Caki2 (cell line): Measurements from ENCODE around the gene PLLP. TPM values are rescaled to one million over a fixed set of nuclear protein-coding genes. Genes with fewer than 3 reads are reported as not detected.

ENCODE experiments used
- DNase-seq: peaks from one replicate; pipeline ENCODE4 v3.0.0-alpha.2; 2015; ENCODE audit warnings: low read depth
- in situ Hi-C: cut with HindIII; loops from 2 replicates; pipeline ENCODE4 v1.10.0; 2016; ENCODE audit warnings: low sequenced_read_pairs, low pct_unique_long_range_greater_than_20kb, mixed read lengths
- total RNA-seq: library from RNA; depleted of rRNA; stranded (reverse); fragments of >200 nt; shearing (Covaris generic); gene quantifications from 2 replicates; pipeline ENCODE4 v1.2.3, GENCODE V29; 2014; ENCODE audit warnings: low replicate concordance

Gene PLLP
- total RNA-seq, 1 experiment from 2014 or later: 17.0 TPM

DNA sequence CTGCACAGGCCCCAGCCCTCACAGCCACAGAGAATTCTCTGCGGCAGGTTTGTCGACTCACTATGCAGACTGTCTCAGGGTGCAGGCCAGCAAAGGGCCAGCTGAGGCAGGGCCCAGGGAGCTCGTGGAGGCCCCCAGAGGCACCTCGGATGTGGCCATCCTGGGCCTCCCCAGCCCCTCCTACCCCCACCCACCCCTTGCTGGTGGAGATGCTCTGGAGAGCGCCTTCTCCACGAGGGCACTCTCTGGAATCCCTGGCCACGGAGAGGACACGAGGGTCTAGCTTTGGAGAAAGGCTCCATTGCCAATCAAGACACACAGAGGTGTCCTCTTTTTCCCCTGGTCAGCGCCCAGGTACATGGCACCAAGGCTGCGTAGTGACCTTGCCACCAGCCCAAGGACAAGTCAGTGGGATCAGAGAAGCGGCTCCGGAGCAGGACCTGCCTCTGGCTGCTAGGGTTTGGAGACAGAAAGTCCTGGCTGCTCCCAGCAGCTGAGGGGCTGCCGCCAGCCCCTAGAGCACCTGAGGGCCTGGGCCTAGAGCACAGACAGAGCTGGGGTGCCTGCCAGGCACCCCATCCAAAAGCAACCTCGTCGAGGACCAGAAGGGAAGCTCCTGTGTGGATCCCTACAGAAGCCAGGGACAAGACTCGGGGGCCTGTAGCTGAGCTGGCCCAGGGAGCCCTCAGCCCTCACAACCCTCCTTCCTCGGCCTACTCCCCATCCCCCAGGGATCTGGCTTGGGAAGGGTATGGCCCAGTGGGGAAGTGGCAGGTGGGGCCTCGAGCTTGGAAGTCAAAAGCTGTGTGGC is 20.7 kb downstream of the PLLP start:
- in situ Hi-C loops: no loop called here
- no peak for DNase-seq

DNA sequence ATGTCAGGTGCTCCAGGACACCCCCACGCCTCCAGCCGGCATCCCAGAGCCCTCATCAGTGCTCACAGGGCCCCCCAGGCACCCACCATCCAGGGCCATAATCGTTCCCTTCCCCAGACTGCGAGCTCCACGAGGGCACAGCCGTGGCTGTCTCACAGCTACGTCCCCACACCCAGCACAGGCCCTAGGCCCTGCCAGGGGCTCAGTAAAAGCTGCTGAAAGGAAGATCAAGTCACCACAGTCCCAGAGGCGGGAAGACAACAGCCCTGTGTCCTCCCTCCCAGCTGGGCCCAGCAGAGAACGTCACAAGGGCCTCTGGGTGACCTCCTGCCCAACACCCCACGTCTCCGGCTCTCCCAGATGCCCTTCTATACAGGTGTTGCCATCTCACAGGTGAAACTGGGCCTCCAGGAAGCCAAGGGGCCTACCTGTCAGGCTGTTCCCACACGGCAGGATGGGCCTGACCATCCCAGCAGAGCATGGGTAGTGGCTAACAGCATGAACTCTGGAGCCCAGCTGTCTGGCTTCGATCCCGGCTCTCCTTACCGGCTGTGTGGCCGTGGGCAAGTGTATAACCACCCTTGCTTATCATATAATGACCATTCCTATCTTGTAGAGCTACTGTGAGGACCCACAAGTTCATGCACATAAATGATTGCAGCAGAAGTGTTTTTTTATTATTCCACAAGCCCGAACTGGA is 21.5 kb downstream of the PLLP start:
- in situ Hi-C loops: no loop called here
- DNase-seq: no peak

DNA sequence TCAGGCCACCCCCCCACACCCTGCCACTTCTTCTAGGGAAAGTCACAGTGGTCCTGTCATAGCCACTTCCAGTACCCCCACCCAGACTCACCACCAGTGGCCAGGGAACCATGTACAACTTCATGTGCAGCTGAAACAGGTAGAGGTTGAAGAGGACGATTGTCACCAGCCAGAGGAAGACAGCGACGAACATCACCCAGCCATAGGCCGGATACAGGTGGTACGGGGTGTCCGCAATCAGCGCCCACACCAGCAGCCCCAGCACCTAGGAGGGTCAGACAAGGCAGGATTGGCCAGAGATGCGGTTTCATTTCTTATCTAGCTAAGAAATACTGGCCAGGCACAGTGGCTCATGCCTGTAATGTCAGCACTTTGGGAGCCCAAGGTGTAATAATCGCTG is 22.7 kb downstream of the PLLP start:
- in situ Hi-C loops: no loop called here
- DNase-seq: no peak

DNA sequence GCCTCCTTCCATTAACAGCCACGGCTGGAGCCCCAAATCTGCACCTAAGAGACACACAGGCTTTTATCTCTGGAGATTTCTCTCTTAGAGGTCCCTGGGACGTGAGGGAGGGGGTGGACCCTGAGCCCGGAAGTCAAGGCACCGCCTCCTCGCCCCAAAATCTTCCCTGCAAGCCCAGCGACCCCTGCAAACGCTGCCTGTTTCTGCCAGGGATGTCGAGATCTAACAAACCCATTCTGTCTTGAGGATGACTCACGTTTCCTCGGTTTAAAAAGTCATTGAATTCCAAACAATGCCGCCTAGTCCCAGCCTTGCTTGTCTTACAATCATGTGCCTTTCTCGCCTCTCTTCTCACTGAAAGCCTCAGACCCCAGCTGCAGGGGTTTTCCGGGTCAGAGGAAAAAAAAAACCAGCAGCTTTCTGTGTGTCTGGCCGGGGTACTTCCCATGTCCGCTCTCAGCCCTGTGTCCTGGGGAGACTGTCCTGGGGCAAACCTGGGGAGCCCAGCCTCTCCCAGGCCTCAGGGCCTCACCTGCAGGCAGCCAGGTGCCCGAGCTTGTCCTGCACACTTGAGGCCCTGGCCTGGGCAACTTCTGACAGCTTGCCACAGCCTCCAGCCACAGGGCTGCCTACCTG is 24.1 kb downstream of the PLLP start:
- peak; percentile 57 for DNase-seq

GRCh38 chr16:57258910-57259475 is 25.5 kb downstream of the PLLP start:
- in situ Hi-C loops: no loop called here
- no peak for DNase-seq

More for the DNA sequence above, 24.1 kb downstream of the PLLP start:
- in situ Hi-C loops: no loop called here

DNA sequence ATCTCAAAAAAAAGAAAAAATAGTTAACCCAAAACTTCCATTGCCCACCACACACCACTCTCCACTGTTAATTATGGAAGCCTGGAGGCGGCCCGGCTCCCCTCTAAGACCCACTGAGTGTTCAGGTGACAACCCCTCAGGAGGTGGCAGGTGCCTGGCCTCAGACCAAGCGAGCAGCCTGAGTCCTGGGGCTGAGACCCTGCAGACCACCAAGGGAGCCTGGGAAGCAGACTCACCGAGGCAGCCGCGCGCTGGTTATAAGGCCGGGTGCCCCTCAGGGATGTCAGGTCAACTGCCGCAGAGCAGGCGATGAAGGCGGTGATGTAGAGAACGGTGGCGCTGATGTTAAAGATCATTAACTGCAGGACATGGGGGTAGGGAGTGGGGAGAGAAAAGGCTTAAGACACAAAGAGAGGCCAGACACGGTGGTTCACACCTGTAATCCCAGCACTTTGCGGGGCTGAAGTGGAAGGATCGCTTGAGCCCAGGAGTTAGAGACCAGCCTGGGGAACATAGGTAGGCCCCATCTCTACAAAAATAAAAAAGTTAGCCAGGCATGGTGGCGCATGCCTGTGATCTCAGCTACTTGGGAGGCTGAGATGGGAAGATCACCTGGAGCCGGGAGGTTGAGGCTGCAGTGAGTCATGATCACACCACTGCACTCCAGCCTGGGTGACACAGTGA is 26.1 kb downstream of the PLLP start:
- in situ Hi-C loops: no loop called here
- no peak for DNase-seq

DNA sequence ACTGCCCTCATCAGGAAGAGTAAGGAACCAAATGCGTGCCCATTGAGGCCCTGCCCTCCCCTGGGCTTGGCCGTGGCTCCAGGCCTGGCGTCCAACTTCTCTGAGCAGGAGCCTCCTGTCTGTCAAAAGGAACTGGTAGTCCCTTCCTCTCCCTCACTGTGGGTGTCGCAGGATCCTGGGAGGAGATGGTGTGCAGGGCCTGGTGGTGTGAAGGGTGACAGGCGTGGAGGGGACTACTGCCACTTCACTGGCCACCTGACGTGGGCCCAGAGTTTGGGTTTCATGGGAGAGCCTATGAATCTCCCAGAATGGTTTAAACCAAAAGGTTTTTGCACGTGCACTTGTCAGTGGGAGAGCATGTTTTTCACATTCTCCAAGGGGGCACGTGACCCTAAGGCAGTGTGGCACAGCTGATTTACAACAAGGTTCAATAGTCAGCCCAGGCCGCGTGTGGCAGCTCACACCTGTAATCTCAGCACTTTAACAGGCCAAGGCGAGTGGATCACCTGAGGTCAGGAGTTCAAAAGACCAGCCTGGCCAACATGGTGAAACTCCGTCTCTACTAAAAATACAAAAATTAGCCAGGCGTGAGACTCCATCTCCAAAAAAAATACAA is 26.9 kb downstream of the PLLP start:
- in situ Hi-C loops: no loop called here
- DNase-seq: no peak

DNA sequence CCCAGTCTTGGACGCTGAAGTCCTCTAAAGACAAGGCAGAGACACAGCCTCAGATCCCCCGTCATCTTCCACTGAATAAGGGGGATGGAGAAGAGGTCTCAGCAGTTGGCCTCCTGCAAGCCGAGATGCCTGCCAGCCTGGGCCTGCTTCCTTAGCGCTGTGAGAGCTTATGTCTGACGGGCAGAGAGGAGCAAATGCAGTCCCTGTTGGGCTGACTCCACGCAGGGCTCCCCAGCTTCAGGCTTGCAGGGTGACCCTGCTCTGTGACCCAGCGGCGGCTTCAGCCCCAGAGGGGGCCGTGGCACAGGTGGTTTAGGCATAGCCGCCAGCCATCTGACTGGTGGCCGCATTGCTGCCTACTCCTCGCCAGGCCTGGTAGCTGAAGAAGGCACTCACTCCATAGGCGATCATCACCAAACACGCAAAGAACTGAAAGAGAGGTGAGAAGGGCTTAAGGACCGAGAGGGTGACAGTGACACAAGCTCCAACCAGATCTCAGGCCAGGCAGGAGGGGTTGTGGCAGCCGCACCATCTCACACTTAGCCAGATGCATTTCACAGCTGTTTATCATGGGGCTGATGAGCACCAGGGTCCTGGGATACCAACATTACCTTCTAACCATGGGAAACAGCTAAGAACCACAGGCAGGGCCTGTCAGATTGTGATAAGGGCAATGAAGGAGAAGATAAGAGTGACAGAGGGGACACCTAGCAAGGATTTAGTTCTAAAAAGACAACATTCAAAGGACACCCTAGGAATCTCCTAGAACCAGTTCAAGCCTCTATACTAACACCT is 27.7 kb downstream of the PLLP start:
- DNase-seq: no peak
- in situ Hi-C loops: no loop called here

GRCh38 chr16:57255686-57256415 is 28.6 kb downstream of the PLLP start:
- in situ Hi-C loops: no loop called here
- no peak for DNase-seq

DNA sequence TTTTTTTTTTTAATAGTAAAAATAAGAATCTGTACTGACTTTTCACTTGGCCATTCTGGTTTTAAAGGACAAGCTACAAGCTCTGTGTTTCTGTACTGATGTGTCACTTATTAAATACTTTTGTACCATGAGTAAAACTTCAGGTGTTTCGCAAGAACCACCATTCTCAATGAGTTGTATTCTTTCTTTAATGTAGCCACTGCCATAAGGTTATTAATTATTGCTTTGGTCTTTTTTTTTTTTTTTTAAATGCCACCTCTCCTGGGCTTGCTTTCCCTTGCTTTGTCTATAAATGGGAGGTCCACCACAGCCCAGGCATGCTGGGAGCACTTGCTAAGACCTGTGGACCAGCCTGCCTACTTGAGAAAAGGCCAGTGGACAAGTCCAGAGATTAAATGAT is 31.0 kb downstream of the PLLP start:
- peak; percentile 38 for DNase-seq
- in situ Hi-C loops: no loop called here

DNA sequence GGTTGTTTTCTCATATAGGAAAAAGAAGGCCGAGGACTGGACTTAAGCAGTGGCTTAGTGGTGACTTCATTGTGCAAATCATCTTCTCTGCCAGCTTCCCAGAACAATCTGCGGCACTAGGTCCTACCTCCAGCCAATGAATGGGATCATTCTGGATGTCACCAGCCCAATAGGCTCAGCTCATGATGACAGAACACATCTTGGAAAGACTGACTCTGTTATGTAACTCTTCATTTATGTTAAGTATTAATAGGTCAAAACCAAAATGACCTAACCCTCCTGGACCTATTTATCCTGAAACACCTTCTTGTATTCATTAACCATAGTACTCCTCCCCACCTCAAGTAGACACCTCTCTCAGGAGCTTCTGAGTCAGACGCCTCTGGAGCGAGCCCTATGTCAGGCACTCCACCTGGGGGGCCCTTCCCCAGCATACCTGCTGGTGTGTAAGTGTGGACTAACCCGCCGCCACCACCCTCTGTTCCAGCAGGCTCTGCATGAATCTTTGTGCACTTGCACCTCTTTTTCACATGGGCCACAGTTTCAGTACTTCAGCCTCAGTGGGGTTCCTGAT is 32.2 kb downstream of the PLLP start:
- DNase-seq: peak; percentile 84
- in situ Hi-C loops: no loop called here

- DNase-seq: no peak
- in situ Hi-C loops: no loop called here
Observed at GRCh38 chr16:57251352-57251751, 33.1 kb downstream of the PLLP start.

- DNase-seq: no peak
- in situ Hi-C loops: no loop called here
Observed at GRCh38 chr16:57245472-57246113, 38.9 kb downstream of the PLLP start.

DNA sequence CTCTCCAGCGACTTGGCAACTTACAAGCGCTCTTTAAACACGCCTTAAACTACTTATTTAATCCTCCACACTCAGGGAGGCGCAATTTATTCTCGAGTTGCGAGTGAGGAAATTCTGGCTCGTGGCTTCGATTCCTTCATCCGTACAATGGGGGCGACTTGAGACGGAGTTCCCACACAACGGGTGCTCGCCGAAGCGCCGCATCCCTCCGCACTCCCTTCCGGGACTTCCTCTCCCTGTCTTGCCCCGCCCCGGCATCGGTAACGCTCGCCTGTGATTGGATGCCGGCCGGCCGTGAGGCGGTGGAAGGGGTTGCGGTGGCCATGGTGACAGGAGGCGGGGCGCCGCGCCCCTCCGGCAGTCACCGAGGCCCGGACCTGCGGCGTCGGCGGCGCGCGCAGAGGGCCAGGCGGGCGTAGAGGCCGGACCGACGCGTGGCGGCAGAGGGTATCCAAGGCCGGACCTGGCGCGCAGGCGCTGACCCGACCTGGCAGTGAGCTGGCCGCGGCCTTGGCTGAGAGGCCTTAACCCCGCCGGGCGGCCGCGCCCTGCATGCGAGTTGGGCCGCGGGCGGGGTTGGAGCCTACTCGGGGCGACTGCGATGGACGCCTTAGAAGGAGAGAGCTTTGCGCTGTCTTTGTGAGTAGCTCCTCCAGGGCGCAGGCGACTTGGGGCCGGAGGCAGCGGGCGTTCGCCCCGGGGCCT is 39.6 kb downstream of the PLLP start, which contains the start of gene ARL2BP:
Gene ARL2BP (plus strand): TSS at position 493 of the 705 bp plus-strand sequence. CDS start 109 bp downstream, at position 602.
- peak; percentile 99 for DNase-seq
- in situ Hi-C loops: no loop called here

GRCh38 chr16:57244463-57244766 is 40.1 kb downstream of the PLLP start:
- no peak for DNase-seq

More at GRCh38 chr16:57244463-57244766, 40.1 kb downstream of the PLLP start:
- in situ Hi-C loops: no loop called here
